Measurements from ENCODE around the gene PCDHA6. TPM values are rescaled to one million over a fixed set of nuclear protein-coding genes. Genes with fewer than 3 reads are reported as not detected.
"Not testable (repeated sequence)": the region's sequence is repeated elsewhere in the genome, so short reads cannot be mapped to it uniquely, and the experiment has no call there.

PCDHA6 gene
- total and polyA plus RNA-seq, 2 of the 4 experiments (the other 2 are of a cell fraction), result 0.03 TPM; not detected in 1

DNA sequence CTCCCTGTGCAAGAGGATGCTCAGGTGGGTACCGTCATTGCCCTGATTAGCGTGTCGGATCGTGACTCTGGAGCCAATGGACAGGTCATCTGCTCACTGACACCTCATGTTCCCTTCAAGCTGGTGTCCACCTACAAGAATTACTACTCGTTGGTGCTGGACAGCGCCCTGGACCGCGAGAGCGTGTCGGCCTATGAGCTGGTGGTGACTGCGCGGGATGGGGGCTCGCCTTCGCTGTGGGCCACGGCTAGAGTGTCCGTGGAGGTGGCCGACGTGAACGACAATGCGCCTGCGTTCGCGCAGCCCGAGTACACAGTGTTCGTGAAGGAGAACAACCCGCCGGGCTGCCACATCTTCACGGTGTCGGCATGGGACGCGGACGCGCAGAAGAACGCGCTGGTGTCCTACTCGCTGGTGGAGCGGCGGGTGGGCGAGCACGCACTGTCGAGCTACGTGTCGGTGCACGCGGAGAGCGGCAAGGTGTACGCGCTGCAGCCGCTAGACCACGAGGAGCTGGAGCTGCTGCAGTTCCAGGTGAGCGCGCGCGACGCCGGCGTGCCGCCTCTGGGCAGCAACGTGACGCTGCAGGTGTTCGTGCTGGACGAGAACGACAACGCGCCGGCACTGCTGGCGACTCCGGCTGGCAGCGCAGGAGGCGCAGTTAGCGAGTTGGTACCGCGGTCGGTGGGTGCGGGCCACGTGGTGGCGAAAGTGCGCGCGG is 48.9 kb downstream of the PCDHA6 start:
- H2BK120ac ChIP-seq (ENCODE audit: low read depth, low read length); H2BK5ac ChIP-seq (ENCODE audit: low read depth, low read length, poor library complexity, severe bottlenecking); H3K4ac ChIP-seq (ENCODE audit: low read depth, low read length); H4K8ac ChIP-seq (ENCODE audit: low read depth in 2 of 2, low read length in 2 of 2); dilution Hi-C loops (cut with HindIII; ENCODE audit: low sequenced_read_pairs, unreplicated experiment); H2BK15ac ChIP-seq (ENCODE audit: low read depth, low read length); H2BK20ac ChIP-seq (ENCODE audit: low read depth, low read length); H3K14ac ChIP-seq (replicated peaks; ENCODE audit: low read depth, low read length); H3K4me1 ChIP-seq (ENCODE audit: control insufficient read depth, insufficient read depth, low read length); H2AFZ ChIP-seq (replicated peaks; ENCODE audit: low read length, poor library complexity); CTCF ChIA-PET; H4K20me1 ChIP-seq (ENCODE audit: insufficient read depth, low read length); H4K5ac ChIP-seq (ENCODE audit: low read depth, low read length); intact Hi-C loops (cut with micrococcal nuclease); H3K36me3 ChIP-seq (ENCODE audit: control insufficient read depth, insufficient read depth, low read length); H3K4me2 ChIP-seq (ENCODE audit: low read depth, low read length); H3K27ac ChIP-seq (ENCODE audit: insufficient read depth, low read length); H3K9ac ChIP-seq (ENCODE audit: low read depth, low read length); H3K23ac ChIP-seq (ENCODE audit: low read depth, low read length); H2AK5ac ChIP-seq (ENCODE audit: low read depth, low read length); in situ Hi-C loops (cut with MboI; ENCODE audit: low sequenced_read_pairs); H3K9me1 ChIP-seq (ENCODE audit: insufficient read depth, low read length); H3K56ac ChIP-seq (ENCODE audit: extremely low read depth, insufficient read depth, low read length); H3K4me3 ChIP-seq (ENCODE audit: insufficient read depth, low read depth, low read length); H3K27me3 ChIP-seq (ENCODE audit: control insufficient read depth, insufficient read depth, low read length); BruUV-seq (replicated peaks); POLR2A ChIA-PET (ENCODE audit: unreplicated experiment); ATAC-seq (ENCODE audit: low read depth); DNase-seq; H3K79me1 ChIP-seq (ENCODE audit: low read depth in 1 of 2, low read length in 2 of 2); H3K18ac ChIP-seq (ENCODE audit: low read depth, low read length); H4K91ac ChIP-seq (ENCODE audit: insufficient read depth, low read depth, low read length); H2AK9ac ChIP-seq (replicated peaks; ENCODE audit: low read depth, low read length, poor library complexity): not testable (repeated sequence)
- H3K9me3 ChIP-seq (ENCODE audit: control insufficient read depth, insufficient read depth, low read length), result peaks cover 15% of the 10 kb centered on the region
- WGBS, 2 experiments (ENCODE audit: extremely low coverage in 2 of 2, insufficient read length in 1 of 2), result 39% methylated on average over 59 of the region's 80 CpGs; no CpG with 5 or more reads in 1 of the 2 experiments
